ENCODE measurements around the gene LRRC32.

DNA sequence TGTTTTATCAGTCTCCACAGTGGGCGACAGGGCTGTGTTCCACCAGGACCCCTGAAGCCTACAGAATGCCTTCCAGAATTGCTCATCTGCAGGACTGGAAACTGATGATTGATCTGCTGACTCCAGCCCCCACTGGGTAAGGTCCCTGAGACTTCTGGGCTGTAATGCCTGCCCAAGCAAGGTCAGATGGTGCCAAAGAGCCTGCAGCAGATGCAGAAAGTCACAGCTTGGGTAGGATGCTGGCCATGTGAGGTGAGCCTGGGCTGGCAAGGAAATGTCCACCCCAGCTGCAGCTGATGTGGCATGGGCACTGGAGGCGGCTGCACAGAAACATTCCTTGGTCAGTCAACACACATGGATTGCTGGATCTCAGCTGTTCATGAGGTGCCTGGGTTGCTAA lies 30.9 kb downstream of the LRRC32 start:
- TF ChIP-seq, protein P1, sequence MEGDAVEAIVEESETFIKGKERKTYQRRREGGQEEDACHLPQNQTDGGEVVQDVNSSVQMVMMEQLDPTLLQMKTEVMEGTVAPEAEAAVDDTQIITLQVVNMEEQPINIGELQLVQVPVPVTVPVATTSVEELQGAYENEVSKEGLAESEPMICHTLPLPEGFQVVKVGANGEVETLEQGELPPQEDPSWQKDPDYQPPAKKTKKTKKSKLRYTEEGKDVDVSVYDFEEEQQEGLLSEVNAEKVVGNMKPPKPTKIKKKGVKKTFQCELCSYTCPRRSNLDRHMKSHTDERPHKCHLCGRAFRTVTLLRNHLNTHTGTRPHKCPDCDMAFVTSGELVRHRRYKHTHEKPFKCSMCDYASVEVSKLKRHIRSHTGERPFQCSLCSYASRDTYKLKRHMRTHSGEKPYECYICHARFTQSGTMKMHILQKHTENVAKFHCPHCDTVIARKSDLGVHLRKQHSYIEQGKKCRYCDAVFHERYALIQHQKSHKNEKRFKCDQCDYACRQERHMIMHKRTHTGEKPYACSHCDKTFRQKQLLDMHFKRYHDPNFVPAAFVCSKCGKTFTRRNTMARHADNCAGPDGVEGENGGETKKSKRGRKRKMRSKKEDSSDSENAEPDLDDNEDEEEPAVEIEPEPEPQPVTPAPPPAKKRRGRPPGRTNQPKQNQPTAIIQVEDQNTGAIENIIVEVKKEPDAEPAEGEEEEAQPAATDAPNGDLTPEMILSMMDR (conservative IDR thresholded peaks at IDR 0.05; ENCODE audit: low read length), result no peak
- no peak for TF ChIP-seq EZH2phosphoT487 (IDR thresholded peaks at IDR 0.05; ENCODE audit: borderline replicate concordance, low read depth, low read length)

All from OCI-LY7 (cell line).